GM19193 (cell line): Measurements from ENCODE around the gene CEP250.

Experiments
- POLR2A ChIP-seq: IDR thresholded peaks from 4 replicates; pipeline ENCODE4 v1.6.1; 2011; ENCODE audit not compliant: insufficient read depth, insufficient read length; ENCODE audit errors: extremely low read depth

The CEP250 gene

DNA sequence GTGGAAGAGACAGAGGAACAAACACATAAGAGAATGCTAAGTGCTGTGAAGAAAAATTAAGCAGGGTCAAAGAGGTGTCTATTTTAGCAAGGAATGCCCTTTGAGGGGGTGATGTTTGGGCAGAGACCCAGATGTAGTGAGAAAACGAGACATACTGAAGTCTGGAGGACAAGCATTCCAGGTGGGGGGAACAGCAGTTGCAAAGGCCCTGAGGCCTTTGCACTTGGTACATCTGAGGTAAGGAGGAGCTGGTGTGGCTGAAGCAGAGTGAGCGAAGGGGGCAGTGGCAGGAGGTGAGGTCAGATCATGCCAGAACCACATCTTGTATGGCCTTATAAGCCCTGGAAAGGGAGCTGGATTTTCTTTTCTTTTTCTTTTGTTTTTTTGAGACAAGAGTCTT lies 11.2 kb upstream of the CEP250 start:
- no peak for TF ChIP-seq POLR2A

DNA sequence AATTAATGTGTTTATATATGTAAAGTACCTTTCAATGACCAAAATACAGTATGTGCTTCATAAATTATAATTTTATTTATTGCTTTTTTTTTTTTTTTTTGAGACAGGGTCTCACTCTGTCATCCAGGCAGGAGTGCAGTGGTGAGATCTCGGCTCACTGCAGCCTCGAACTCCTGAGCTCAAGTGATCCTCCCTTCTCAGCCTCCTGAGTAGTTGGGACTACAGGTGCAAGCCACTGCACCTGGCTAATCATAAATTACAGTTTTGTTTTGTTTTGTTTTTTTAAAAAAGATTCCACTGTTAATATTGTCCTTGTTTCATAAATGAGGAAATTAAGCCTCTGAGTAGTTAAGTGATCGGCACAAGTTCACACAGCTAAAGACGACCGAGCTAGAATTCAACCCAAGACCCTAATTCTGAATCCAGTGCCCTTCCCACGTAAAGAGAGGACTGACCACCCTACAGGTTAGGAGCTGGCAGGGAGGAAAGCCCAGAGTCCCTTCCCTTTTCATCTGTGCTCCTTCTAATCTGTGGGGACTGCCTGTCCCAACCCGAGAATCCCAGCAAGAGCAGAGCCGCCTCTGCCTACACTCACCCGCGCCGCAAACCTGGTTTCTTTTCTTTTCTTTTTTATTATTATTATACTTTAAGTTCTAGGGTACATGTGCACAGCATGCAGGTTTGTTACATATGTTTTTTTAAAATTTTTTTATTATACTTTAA lies 8.9 kb upstream of the CEP250 start:
- no peak for TF ChIP-seq POLR2A

DNA sequence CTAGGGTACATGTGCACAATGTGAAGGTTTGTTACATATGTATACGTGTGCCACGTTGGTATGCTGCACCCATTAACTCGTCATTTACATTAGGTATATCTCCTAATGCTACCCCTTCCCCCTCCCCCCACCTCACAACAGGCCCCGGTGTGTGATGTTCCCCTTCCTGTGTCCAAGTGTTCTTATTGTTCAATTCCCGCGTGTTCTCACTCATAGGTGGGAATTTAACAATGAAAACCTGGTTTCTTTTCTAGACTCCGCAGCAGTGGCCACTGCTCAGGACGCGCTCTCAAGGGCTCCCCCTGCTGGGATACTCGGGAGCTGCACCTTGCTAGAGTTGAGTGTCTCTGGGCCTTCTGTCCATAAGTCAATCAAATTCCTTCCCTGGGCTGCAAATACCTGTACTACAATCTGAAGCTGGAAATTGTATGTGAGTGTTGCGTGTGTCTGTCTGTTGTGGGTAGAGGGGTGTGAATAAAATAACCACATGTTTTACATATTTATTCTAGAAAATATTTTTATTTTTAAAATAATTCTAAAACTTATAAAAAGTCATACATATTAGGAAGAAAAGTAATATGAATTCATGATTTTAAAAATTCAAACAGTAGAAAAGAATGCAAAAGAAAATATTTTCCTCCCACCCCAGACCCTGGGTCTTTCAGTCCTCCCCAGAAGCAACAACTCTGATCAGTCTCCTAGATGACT lies 8.2 kb upstream of the CEP250 start:
- TF ChIP-seq POLR2A, result no peak

DNA sequence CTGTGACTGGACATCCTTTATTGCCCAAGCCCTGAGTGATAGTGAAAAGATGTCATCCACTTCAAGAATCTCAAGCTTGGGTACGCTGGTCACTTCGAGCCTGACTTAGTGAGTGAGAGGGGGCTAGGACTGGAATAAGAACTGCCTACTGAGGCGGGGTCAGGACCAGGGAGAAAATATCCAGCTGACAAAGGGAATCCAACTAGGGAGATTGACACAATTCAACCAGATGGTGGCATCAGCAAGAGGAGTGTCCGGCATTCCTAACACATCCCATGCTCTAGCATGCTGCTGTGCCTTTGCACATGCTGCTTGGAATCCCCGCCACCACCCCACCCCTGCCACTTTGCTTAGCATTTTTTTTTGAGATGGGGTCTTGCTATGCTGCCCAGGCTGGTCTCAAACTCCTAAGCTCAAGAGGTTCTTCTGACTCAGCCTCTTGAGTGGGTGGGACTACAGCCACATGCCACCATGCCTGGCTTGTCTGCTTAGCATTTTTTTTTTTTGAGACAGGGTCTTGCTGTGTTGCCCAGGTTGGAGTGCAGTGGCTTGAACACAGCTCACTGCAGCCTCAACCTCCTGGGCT lies 6.5 kb upstream of the CEP250 start:
- no peak for TF ChIP-seq POLR2A

DNA sequence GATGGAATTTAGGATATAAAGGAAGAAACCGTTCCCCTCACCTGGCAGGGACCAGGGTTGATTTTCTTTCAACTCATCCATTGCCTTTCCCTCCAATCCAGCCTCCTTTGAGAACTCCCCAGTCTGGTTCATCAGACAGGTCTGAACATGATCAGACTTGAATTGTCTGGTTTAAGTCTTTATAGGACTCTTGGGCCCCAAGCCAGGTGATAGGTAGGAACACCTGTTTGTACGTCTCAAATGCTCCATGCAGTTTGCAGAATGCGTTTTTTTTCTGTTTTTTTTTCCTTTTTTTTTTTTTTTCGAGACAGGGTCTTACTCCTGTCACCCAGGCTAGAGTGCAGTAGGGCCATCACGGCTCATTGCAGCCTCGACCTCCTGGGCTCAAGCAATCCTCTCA lies 4.1 kb upstream of the CEP250 start:
- TF ChIP-seq POLR2A, result no peak

DNA sequence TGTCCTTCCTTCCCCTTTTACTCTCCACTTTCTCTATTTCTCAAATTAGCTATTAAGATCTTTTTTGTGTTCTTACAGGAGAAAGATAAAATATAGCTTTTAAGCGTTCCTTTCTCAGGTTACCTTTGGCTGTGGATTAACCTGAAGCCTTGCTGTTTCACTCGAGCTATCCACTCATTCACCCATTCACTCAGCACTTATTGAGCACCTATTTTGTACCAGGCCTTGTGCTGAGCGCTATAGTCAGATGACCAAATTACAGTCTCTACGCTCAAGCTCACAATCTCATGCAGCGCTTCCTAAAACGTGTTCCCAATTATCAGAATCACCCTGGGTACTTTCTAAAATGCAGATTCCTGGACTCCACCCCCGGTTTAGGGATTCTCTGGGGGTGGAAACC lies 1.8 kb upstream of the CEP250 start:
- no peak for TF ChIP-seq POLR2A

DNA sequence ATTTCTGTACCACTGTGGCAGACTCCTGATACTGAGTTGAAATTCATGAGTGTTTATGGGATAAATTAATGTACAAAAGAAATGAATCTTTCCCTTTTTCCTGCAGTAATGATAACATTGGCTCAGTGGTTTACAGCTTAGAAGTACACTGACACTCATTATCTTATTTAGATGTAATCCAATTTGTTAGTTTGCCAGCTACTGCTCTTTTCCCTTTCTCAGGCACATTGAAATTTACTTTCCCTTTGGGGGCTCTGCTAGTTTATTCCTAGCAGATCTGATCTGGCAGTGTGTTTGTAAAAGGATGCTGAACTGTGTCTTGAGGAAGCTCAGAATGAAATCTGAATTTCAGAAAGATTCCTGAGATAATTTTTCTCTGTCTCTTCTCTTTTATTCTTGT lies 3.0 kb downstream of the CEP250 start:
- no peak for TF ChIP-seq POLR2A

DNA sequence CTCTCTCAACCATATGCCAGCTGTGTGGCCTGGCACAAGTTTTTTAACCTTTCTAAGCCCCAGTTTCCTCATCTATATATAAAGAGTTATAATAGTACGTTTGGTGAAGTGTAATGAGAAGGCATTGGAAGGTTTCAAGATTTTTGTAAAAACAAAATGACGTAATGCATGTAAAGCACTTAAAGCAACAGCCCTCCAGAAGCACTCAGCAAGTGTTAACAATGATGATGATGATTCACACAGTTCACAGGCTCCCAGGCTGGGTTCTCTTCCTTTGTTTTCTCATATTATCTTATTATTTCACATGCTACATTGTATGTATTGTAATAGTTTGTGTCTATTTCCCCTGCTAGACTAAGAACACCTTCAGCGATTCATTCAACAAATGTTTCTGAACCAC lies 6.2 kb downstream of the CEP250 start:
- TF ChIP-seq POLR2A, result no peak

DNA sequence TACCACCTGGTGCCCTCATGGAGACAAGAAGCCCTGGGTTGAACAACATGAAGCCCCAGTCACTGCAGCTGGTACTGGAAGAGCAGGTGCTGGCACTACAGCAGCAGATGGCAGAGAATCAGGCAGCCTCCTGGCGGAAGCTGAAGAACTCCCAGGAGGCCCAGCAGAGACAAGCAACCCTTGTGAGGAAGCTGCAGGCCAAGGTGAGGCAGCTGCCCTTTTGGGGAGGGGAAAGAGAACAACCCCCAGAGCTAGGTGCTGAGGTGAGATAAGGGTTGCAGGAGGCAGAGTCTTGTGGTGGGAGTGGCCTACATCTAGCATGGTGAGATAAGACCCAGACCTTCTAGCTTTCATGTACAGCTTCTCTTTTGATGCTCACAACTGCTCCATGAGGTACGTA lies 7.0 kb downstream of the CEP250 start:
- no peak for TF ChIP-seq POLR2A

DNA sequence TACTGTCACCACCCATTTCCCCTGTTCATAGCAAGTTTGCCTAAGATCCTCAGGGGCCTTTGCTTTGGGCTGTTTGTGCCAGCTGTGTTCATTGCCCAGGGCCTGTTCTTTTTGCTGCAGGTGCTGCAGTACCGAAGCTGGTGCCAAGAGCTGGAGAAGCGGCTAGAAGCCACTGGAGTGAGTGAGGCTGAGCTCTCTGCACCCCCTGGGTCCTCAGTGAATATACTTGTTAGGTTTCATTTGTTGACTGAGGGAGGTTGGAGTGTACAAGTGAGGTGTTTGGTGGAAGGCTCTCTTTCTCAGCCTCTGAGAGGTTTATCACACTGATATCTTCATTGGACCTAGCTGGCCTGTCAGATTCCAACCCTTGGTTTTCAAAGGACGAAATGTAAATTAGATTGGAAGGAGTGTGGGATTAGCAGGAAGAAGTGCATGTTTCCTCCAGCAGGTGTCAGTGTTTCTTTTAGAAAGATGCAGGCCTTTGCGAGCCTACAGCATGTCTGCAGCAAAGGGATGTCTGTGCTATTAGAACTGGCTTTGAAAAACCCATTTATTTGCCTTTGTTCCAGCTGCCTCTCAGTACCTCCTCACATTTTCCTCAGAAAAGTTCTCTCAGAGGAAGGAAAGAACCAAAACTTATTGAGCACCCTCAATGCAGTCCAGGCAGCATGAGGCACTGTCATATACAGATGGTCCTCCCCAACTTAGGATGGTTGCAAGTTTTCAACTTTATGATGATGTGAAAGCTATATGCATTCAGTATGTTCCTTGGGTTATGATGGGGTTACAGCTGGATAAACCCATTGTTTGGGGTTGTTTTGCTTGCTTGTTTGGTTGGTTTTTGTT lies 8.3 kb downstream of the CEP250 start:
- no peak for TF ChIP-seq POLR2A

DNA sequence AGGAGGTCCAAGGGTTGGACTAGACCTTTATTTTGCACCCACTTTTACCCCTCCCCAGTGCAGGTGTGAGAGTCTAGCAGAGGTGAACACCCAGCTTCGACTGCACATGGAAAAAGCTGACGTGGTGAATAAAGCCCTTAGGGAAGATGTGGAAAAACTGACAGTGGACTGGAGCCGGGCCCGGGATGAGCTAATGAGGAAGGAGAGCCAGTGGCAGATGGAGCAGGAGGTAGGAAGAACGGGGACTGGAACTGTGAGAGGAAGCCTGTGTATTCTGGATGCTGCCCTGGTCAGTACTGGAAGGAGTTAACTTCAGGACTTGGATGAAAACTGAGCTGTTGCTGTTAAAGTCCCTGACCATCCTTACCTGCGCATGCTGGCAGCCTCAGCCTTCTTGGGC lies 10.6 kb downstream of the CEP250 start:
- no peak for TF ChIP-seq POLR2A

DNA sequence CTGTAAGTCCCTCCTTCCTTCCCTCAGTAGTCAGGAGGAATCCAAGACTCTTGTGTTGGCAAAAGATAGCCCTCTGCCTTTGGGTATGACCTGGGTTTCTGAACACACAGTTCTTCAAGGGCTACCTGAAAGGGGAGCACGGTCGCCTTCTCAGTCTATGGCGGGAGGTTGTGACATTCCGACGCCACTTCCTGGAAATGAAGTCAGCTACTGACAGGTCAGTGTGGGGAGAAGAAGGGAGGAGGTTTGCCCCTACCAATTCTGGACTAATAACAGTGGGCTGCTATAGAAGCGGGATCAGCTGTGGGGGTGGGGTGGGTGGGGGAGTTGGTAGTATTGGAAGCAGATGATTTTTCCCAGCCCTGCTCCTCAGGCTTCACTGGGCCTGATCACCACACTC lies 11.5 kb downstream of the CEP250 start:
- TF ChIP-seq POLR2A, result no peak

DNA sequence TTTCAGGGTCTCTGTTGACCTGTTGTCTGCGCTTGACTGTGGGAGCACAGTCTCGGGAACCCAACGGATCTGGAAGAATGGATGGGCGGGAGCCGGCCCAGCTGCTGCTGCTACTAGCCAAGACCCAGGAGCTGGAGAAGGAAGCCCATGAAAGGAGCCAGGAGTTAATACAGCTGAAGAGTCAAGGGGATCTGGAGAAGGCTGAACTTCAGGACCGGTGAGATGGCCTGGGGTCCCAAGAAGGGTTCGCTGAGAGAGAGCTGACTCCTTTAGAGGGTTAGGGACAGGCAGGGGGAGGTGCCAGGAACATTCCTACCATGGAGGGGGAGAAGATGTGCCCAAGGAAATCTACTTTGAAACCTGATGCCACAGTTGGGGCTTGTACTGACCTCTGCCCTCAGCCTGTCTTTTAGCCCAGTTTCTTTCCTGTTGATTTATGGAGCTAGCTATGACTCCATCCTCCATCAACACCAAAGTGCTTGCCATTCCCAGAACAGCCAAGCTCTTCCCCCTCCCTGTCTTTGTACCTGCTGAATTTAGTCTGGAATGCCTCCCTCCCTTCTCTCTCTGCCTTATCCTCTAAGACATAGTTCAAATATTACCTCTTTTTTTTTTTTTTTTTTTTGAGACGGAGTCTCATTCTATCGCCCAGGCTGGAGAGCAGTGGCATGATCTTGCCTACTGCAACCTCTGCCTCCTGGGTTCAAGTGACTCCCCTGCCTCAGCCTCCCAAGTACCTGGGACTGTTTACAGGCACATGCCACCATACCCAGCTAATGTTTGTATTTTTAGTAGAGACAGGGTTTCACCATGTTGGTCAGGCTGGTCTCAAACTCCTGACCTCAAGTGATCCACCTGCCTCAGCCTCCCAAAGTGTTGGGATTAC lies 12.2 kb downstream of the CEP250 start:
- TF ChIP-seq POLR2A, result no peak

DNA sequence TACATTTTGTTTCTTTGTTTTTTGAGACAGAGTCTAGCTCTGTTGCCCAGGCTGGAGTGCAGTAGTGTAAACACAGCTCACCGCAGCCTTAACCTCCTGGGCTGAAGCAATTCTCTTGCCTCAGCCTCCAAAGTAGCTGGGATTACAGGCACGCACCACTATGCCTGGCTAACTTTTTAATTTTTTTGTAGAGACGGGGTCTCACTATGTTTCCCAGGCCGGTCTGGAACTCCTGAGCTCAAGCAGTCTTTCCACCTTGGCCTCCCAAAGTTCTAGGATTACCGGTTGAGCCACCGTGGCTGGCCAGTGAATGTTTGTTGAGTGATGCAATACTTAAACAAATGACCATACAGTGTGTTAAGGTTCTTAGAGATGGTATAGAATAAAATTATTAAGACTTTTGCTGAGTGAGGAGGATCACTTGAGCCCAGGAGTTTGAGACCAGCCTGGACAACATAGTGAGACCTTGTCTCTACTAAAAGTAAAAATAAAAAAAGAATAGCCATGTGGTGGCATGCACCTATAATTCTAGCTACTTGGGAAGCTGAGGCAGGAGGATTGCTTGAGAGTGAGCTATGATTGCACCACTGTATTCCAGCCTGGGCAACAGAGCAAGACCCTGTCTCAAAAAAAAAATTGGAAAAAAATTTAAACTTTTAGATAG lies 13.4 kb downstream of the CEP250 start:
- no peak for TF ChIP-seq POLR2A
